HCT116 (cell line): ENCODE data around the gene ERGIC3. TPM values are rescaled to one million over a fixed set of nuclear protein-coding genes. Genes with fewer than 3 reads are reported as not detected.

Experiments used
- ATAC-seq: fragments of 200-7000 bp; cut with Tn5 transposase; 2 replicates; pipeline ENCODE4 v1.9.1; 2020; ENCODE audit warnings: mild to moderate bottlenecking, moderate library complexity
- BruUV-seq: library from RNA; stranded (reverse); fragments of 400-500 nt; replicated peaks from 2 replicates; lab custom pipeline; 2021; lab: Mats Ljungman, UMichigan
- CTCF ChIA-PET: fragments of 300-600 bp; sonication (Branson Sonifier 250); formaldehyde crosslinking; loops from one replicate; lab custom pipeline; 2021; ENCODE audit warnings: antibody characterized with exemption; lab: Charles Lee
- POLR2A ChIA-PET: fragments of 300-600, 350-600 bp; sonication (Branson Sonifier 250); formaldehyde crosslinking; loops from one replicate; lab custom pipeline; 2021; ENCODE audit warnings: antibody characterized with exemption; lab: Charles Lee
- RAD21 ChIA-PET, 2 experiments: fragments of 300-600 bp; sonication (Branson Sonifier 250); formaldehyde crosslinking; loops; one replicate each; lab custom pipeline; 2023; ENCODE audit warnings: low total read pairs in 2 of 2; ENCODE audit not compliant: uncharacterized antibody in 2 of 2, unreplicated experiment in 2 of 2, low non-redundant PET in 1 of 2; lab: Charles Lee
- DNase-seq: peaks from one replicate; pipeline ENCODE4 v3.0.0-alpha.2; 2010; ENCODE audit warnings: low read depth, low spot score
- H2AFZ ChIP-seq: fragments of 200-600 bp; shearing (Covaris generic), sonication (generic); 2 replicates; pipeline ENCODE4 v1.6.1; 2017; ENCODE audit warnings: low read depth, mixed run types, mixed read lengths, antibody characterized with exemption, low read length; ENCODE audit not compliant: poor library complexity, severe bottlenecking
- H3K27ac ChIP-seq: 2 replicates; pipeline ENCODE4 v1.5.1; 2012; ENCODE audit warnings: low read depth, low read length
- H3K27me3 ChIP-seq: fragments of 200-600 bp; sonication (generic); 2 replicates; pipeline ENCODE4 v1.6.1; 2016; ENCODE audit warnings: mixed run types, low read length, mixed read lengths; ENCODE audit not compliant: insufficient read depth
- H3K36me3 ChIP-seq, 2 experiments: fragments of 200-500 bp in 1 of 2; fragments of 200-600 bp in 1 of 2; sonication (Bioruptor generic) in 1 of 2; sonication (generic) in 1 of 2; 2 replicates each; pipeline versions ENCODE4 v1.5.1 to v1.6.1; 2014 to 2016; ENCODE audit warnings: low read length in 2 of 2, inconsistent platforms in 1 of 2, mixed read lengths in 1 of 2, mixed run types in 1 of 2; ENCODE audit not compliant: insufficient read depth in 2 of 2, control insufficient read depth in 1 of 2
- H3K4me1 ChIP-seq, 2 experiments: fragments of 200-600 bp in 1 of 2; sonication (generic) in 1 of 2; 2 replicates each; pipeline versions ENCODE4 v1.5.1 to v1.6.1; 2012 to 2017; ENCODE audit warnings: low read length in 2 of 2, inconsistent platforms in 1 of 2, mild to moderate bottlenecking in 1 of 2, mixed read lengths in 1 of 2, mixed run types in 1 of 2, moderate library complexity in 1 of 2; ENCODE audit not compliant: insufficient read depth in 2 of 2, control insufficient read depth in 1 of 2
- H3K4me2 ChIP-seq: fragments of 200-600 bp; sonication (generic); 2 replicates; pipeline ENCODE4 v1.6.1; 2017; ENCODE audit warnings: mixed run types, low read length, mixed read lengths
- H3K4me3 ChIP-seq, 2 experiments: fragments of 200-600 bp in 1 of 2; sonication (generic) in 1 of 2; replicated peaks in 1 of 2; 2 replicates each; pipeline ENCODE4 v1.5.1; 2011 to 2016; ENCODE audit warnings: low read length in 2 of 2, control low read depth in 1 of 2, low read depth in 1 of 2, mild to moderate bottlenecking in 1 of 2, mixed read lengths in 1 of 2, mixed run types in 1 of 2
- H3K79me2 ChIP-seq: fragments of 200-600 bp; sonication (generic); 2 replicates; pipeline ENCODE4 v1.6.1; 2017; ENCODE audit warnings: mild to moderate bottlenecking, mixed run types, low read length, moderate library complexity, mixed read lengths; ENCODE audit not compliant: insufficient read depth
- H3K9ac ChIP-seq: fragments of 200-600 bp; sonication (generic); 2 replicates; pipeline ENCODE4 v1.6.1; 2016; ENCODE audit warnings: low read length, mixed read lengths
- H3K9me2 ChIP-seq: fragments of 200-600 bp; sonication (generic), shearing (Covaris generic); 2 replicates; pipeline ENCODE4 v1.6.1; 2017; ENCODE audit warnings: mixed run types, mild to moderate bottlenecking, moderate library complexity; ENCODE audit not compliant: insufficient read depth
- H3K9me3 ChIP-seq, 2 experiments: fragments of 200-500 bp in 1 of 2; fragments of 200-600 bp in 1 of 2; sonication (Bioruptor generic) in 1 of 2; sonication (generic) in 1 of 2; 2 replicates each; pipeline ENCODE4 v1.6.1; 2014 to 2017; ENCODE audit warnings: low read length in 2 of 2, mixed read lengths in 2 of 2, inconsistent platforms in 1 of 2, low read depth in 1 of 2, mild to moderate bottlenecking in 1 of 2, mixed run types in 1 of 2, moderate library complexity in 1 of 2; ENCODE audit not compliant: control insufficient read depth in 1 of 2, insufficient read depth in 1 of 2
- H4K20me1 ChIP-seq: fragments of 200-600 bp; sonication (generic), shearing (Covaris generic); 2 replicates; pipeline ENCODE4 v1.6.1; 2017; ENCODE audit warnings: mixed run types, mild to moderate bottlenecking, moderate library complexity; ENCODE audit not compliant: insufficient read depth
- ATF3 ChIP-seq: IDR thresholded peaks from 2 replicates; pipeline ENCODE4 v1.6.1; 2012
- CBX3 ChIP-seq: IDR thresholded peaks from 2 replicates; pipeline ENCODE4 v1.6.1; 2012; ENCODE audit warnings: low read depth
- CTCF ChIP-seq, 3 experiments: fragments of 200-600 bp in 1 of 3; sonication (generic) in 1 of 3; IDR thresholded peaks in 2 of 3; conservative IDR thresholded peaks in 1 of 3; 2 replicates each; pipeline ENCODE4 v1.5.1; 2012 to 2017; ENCODE audit warnings: low read depth in 2 of 3, low read length in 2 of 3, antibody characterized with exemption in 1 of 3, borderline replicate concordance in 1 of 3, control low read depth in 1 of 3, mild to moderate bottlenecking in 1 of 3, mixed read lengths in 1 of 3, mixed run types in 1 of 3, moderate library complexity in 1 of 3; ENCODE audit not compliant: insufficient read depth in 1 of 3
- EGR1 ChIP-seq: IDR thresholded peaks from 2 replicates; pipeline ENCODE4 v1.6.1; 2012; ENCODE audit warnings: low read depth
- EZH2 ChIP-seq: fragments of 200-600 bp; sonication (generic); IDR thresholded peaks from 2 replicates; pipeline ENCODE4 v1.6.1; 2017; ENCODE audit warnings: antibody characterized with exemption, mixed run types
- EZH2phosphoT487 ChIP-seq: fragments of 200-600 bp; IDR thresholded peaks from 2 replicates; pipeline ENCODE4 v1.6.1; 2018; ENCODE audit warnings: antibody characterized with exemption, borderline replicate concordance
- POLR2A ChIP-seq: IDR thresholded peaks from 2 replicates; pipeline ENCODE4 v1.7.0; 2011; ENCODE audit warnings: borderline replicate concordance; ENCODE audit not compliant: insufficient read depth, insufficient read length; ENCODE audit errors: extremely low read depth
- RAD21 ChIP-seq: IDR thresholded peaks from 2 replicates; pipeline ENCODE4 v1.6.1; 2012; ENCODE audit warnings: low read depth, mild to moderate bottlenecking
- SP1 ChIP-seq: IDR thresholded peaks from 2 replicates; pipeline ENCODE4 v1.6.1; 2012; ENCODE audit warnings: low read depth
- TCF7L2 ChIP-seq: IDR thresholded peaks from 2 replicates; pipeline ENCODE4 v1.7.0; 2011; ENCODE audit warnings: borderline replicate concordance, inconsistent platforms; ENCODE audit not compliant: insufficient read depth, insufficient read length; ENCODE audit errors: extremely low read depth
- YY1 ChIP-seq: IDR thresholded peaks from 2 replicates; pipeline ENCODE4 v1.6.1; 2011; ENCODE audit warnings: low read length, low read depth, moderate library complexity, mild to moderate bottlenecking; ENCODE audit not compliant: insufficient replicate concordance; ENCODE audit errors: extremely low read depth
- intact Hi-C: fragments of 100-400 bp; cut with micrococcal nuclease; formaldehyde crosslinking; loops from 2 replicates; pipeline ENCODE4 v1.10.0; 2022
- total RNA-seq: library from RNA; stranded (reverse); gene quantifications from one replicate; pipeline ENCODE4 v1.2.1, GENCODE V29; 2021; ENCODE audit not compliant: unreplicated experiment

ERGIC3 gene
- total RNA-seq, 1 experiment from 2014 or later: 229 TPM

- Histone ChIP-seq H3K4me1 (peaks cover 0 to 8% of the 10 kb centered on the region in 2 experiments; a peak in 2 of 4 replicates), H3K9me3 (no peaks in the 10 kb centered on the region), H3K36me3 (no peaks in the 10 kb centered on the region), H3K79me2 (no peaks in the 10 kb centered on the region), H2AFZ (no peak overlapping the region), H3K27me3 (no peaks in the 10 kb centered on the region), H3K4me2 (no peak overlapping the region), H3K9me2 (no peaks in the 10 kb centered on the region), H3K9ac (no peak overlapping the region), H3K27ac (no peak overlapping the region), H4K20me1 (no peaks in the 10 kb centered on the region), H3K4me3 (no peak overlapping the region)
- ChIA-PET RAD21 (no interaction called here), CTCF (no interaction called here), POLR2A (no interaction called here)
- intact Hi-C loops: no loop called here
- ATAC-seq: no peak
- DNase-seq: no peak
- BruUV-seq: no TSS peak
- TF ChIP-seq ATF3 (no peak), YY1 (no peak), EGR1 (no peak), TCF7L2 (no peak), RAD21 (no peak)
Measured at GRCh38 chr20:35564905-35565304, 23.0 kb downstream of the ERGIC3 start.

GRCh38 chr20:35568645-35569044, 26.8 kb downstream of the ERGIC3 start:
- no peaks in the 10 kb centered on the region for H4K20me1 ChIP-seq
- BruUV-seq: no TSS peak

More at GRCh38 chr20:35568645-35569044, 26.8 kb downstream of the ERGIC3 start:
- no peak overlapping the region for H2AFZ ChIP-seq
- intact Hi-C loops: no loop called here
- RAD21 ChIA-PET: interaction anchor here (0.7 kb wide), 2 partner anchors 177 to 379 kb away, joined by 3 to 4 read pairs; no protein-coding TSS in a partner anchor
- TF ChIP-seq CBX3: no peak
- no peak for TF ChIP-seq SP1
- TF ChIP-seq POLR2A: no peak
- no peak for TF ChIP-seq EZH2
- peak; percentile 37 to 59 (median 59); a peak in 5 of 6 replicates for TF ChIP-seq CTCF (IDR thresholded peaks at IDR 0.05 in 2 of 3, conservative IDR thresholded peaks at IDR 0.05 in 1 of 3; ENCODE audit: borderline replicate concordance in 1 of 3, insufficient read depth in 1 of 3, low read depth in 2 of 3, low read length in 2 of 3)
- TF ChIP-seq EZH2phosphoT487: no peak
- peak; percentile 66 for TF ChIP-seq RAD21
- TF ChIP-seq, all 23 proteins: peak for 2
- Histone ChIP-seq H3K9ac (no peak overlapping the region), H3K27me3 (no peaks in the 10 kb centered on the region), H3K36me3 (no peaks in the 10 kb centered on the region), H3K79me2 (no peaks in the 10 kb centered on the region), H3K4me1 (peaks cover 0 to 8% of the 10 kb centered on the region in 2 experiments; a peak in 2 of 4 replicates), H3K9me3 (peaks cover 0 to 3% of the 10 kb centered on the region in 2 experiments; a peak in 1 of 4 replicates), H3K4me3 (no peak overlapping the region), H3K9me2 (no peaks in the 10 kb centered on the region), H3K4me2 (peak overlapping the region; percentile 8; the same call in 1 of the 2 replicates), H3K27ac (no peak overlapping the region)
- POLR2A ChIA-PET: no interaction called here
- ATAC-seq (peak; percentile 97), DNase-seq (peak; percentile 16)
- CTCF ChIA-PET: interaction anchor here (1.8 kb wide), 1 partner anchor 51 kb away, joined by 6 read pairs; no protein-coding TSS in a partner anchor
